Heart left ventricle (tissue), 16 donors: ENCODE results near the gene AKAP3. TPM values are rescaled to one million over a fixed set of nuclear protein-coding genes. Genes with fewer than 3 reads are reported as not detected.

ENCODE experiments used
- ATAC-seq, 4 donors: fragments of 200-7000 bp; cut with Tn5 transposase; one replicate each; pipeline ENCODE4 v1.9.1; 2020 to 2022; ENCODE audit warnings: moderate library complexity in 4 of 4, mild to moderate bottlenecking in 3 of 4, moderate number of reproducible peaks in 1 of 4
- DNase-seq, 5 donors: peaks; one replicate each; pipeline ENCODE4 v3.0.0-alpha.2; 2020
- H3K27ac ChIP-seq, 12 donors: fragments of 200-600 bp; sonication (generic) in 4 of 12; one replicate each; pipeline versions ENCODE4 v1.5.0 to v1.8.0; 2016 to 2022; ENCODE audit warnings: mild to moderate bottlenecking in 2 of 12
- H3K27me3 ChIP-seq, 9 donors: fragments of 200-600 bp; sonication (generic) in 2 of 9; one replicate each; pipeline versions ENCODE4 v1.5.1 to v1.8.0; 2016 to 2022; ENCODE audit warnings: mild to moderate bottlenecking in 3 of 9
- H3K36me3 ChIP-seq, 9 donors: fragments of 200-600 bp; sonication (generic) in 2 of 9; one replicate each; pipeline versions ENCODE4 v1.5.0 to v1.8.0; 2018 to 2022; ENCODE audit warnings: mild to moderate bottlenecking in 2 of 9
- H3K4me1 ChIP-seq, 12 donors: fragments of 200-600 bp; sonication (generic) in 4 of 12; one replicate each; pipeline versions ENCODE4 v1.5.0 to v1.8.0; 2016 to 2022; ENCODE audit warnings: mild to moderate bottlenecking in 3 of 12
- H3K4me3 ChIP-seq, 12 donors: fragments of 200-600 bp; sonication (generic) in 4 of 12; one replicate each; pipeline versions ENCODE4 v1.5.0 to v1.8.0; 2017 to 2022; ENCODE audit warnings: mild to moderate bottlenecking in 9 of 12, moderate library complexity in 4 of 12
- H3K9me3 ChIP-seq, 12 donors: fragments of 200-600 bp; sonication (generic) in 4 of 12; one replicate each; pipeline versions ENCODE4 v1.5.0 to v1.8.0; 2016 to 2022; ENCODE audit warnings: mild to moderate bottlenecking in 1 of 12
- POLR2A ChIP-seq, 2 donors: fragments of 450-650 bp; IDR thresholded peaks; one replicate each; pipeline ENCODE4 v1.6.1; 2017; ENCODE audit warnings: antibody characterized with exemption in 2 of 2, mild to moderate bottlenecking in 2 of 2, moderate library complexity in 2 of 2
- WGBS, 4 donors: extraction: QIAGEN DNeasy Blood & Tissue Kit in 2 of 4; methylation state at CpG; one replicate each; pipeline versions ENCODE4 v1.1.5 to v1.1.7; 2013 to 2018; 5-methylcytosine and 5-hydroxymethylcytosine counted together
- intact Hi-C, 10 donors: fragments of 100-400 bp; cut with DNase I; formaldehyde crosslinking; loops; one replicate each; pipeline versions ENCODE4 v1.11.1 to v1.14.2; 2022
- long read RNA-seq, 3 donors: library from polyadenylated mRNA; unstranded; transcript quantifications; one replicate each; pipeline ENCODE4 v2.0.0, GENCODE V29; 2020 to 2021
- polyA plus RNA-seq, 2 donors: library from polyadenylated mRNA; stranded (reverse); fragments of 200-250 nt; gene quantifications; one replicate each; pipeline ENCODE4 v1.2.3, GENCODE V29; 2013
- total RNA-seq, 9 donors: library from RNA; depleted of rRNA in 2 of 9; stranded (reverse); fragments of >200 nt in 2 of 9; fragmentation: NEBNext Ultra II Directional in 3 of 9; extraction: Animal tissue kit (Norgen Biotek cat#: 25700) in 3 of 9; gene quantifications; one replicate each; pipeline versions ENCODE4 v1.1.0 to v1.2.4, GENCODE V29; 2016 to 2023
- TF ChIP-seq, protein P1 (sequence below), 12 donors: fragments of 200-600 bp; sonication (generic) in 4 of 12; IDR thresholded peaks; one replicate each; pipeline versions ENCODE4 v1.5.0 to v1.8.0; 2018 to 2022; ENCODE audit warnings: antibody characterized with exemption in 12 of 12, mild to moderate bottlenecking in 5 of 12
- donor health status: ischemic (EF 13 %, LVEDD 7.1; RV severe dilation, severe dysfunction).
- donor health status: healthy with polysubstance abuse.
- donor health status: DM: no; HTN: yes; CAD: no.
- donor health status: DM: no; HTN: no; CAD: no.
- donor health status: ischemic (EF 25% LVEDD 6.9; RV normal size, moderate dysfunction).
- donor health status: ischemic (EF 25% LVEDD 5.7; RV mildly dilated, moderate dysfunction).
- donor health status: healthy.
- donor health status: DM: yes; HTN: yes; CAD: no.
- donor health status: ischemic (EF 35%, LVEDD 5.7; RV mildly dilated, moderate dysfunction).
- donor health status: nonischemic (EF 11% LVEDD 7.7; RV severe dilation, severe dysfunction).
- donor health status: DM: yes; HTN: yes; CAD: no.
- donor health status: PGD.
- donor health status: ischemic (EF 29% LVEDD 5.4; RV normal size, mild dysfunction).
- donor health status: nonischemic (EF 23%, LVEDD 6.1; RV moderate dilation, normal function).

The AKAP3 gene
- total RNA-seq = 1 to 10 TPM; 2.3 to 4.0 (median 3.2) TPM
- 1 to 10 TPM; 1.9 to 2.1 TPM for polyA plus RNA-seq
- long read RNA-seq, donor 1, partial matches to known transcripts = 2 of 2 reads
- long read RNA-seq, donor 1, other reads (novel, unspliced or antisense) = 0 of 2 reads
- long read RNA-seq, donor 2, partial matches to known transcripts = 0 of 5 reads
- long read RNA-seq, donor 2, other reads (novel, unspliced or antisense) = 5 of 5 reads
- long read RNA-seq, donor 3, partial matches to known transcripts = 0 of 3 reads
- long read RNA-seq, donor 3, other reads (novel, unspliced or antisense) = 2 of 3 reads

- DNase-seq = peak; percentile 83 to 88 (median 86)
- Histone ChIP-seq H3K4me1 (peaks cover 8 to 46% (median 36%) of the 10 kb centered on the region in 12 donors), H3K27me3 (no peaks in the 10 kb centered on the region), H3K36me3 (peaks cover 0 to 3% (median 0%) of the 10 kb centered on the region in 9 donors), H3K4me3 (peak within 1 kb of the TSS; percentile 47 to 96 (median 76)), H3K27ac (peak within 1 kb of the TSS; percentile 81 to 90 (median 86)), H3K9me3 (no peaks in the 10 kb centered on the region)
- intact Hi-C loops = loop anchor here in 1 of 10 donors (2.0 to 5.0 kb wide), 2 partner anchors 41 to 110 kb away; partner anchors contain the start of gene RAD51AP1
- WGBS, 4 donors = 0 to 1% (median 0%) methylated on average over 39 of the region's 39 CpGs
- ATAC-seq = peak; percentile 95 to 99 (median 98)
- TF ChIP-seq, protein P1, sequence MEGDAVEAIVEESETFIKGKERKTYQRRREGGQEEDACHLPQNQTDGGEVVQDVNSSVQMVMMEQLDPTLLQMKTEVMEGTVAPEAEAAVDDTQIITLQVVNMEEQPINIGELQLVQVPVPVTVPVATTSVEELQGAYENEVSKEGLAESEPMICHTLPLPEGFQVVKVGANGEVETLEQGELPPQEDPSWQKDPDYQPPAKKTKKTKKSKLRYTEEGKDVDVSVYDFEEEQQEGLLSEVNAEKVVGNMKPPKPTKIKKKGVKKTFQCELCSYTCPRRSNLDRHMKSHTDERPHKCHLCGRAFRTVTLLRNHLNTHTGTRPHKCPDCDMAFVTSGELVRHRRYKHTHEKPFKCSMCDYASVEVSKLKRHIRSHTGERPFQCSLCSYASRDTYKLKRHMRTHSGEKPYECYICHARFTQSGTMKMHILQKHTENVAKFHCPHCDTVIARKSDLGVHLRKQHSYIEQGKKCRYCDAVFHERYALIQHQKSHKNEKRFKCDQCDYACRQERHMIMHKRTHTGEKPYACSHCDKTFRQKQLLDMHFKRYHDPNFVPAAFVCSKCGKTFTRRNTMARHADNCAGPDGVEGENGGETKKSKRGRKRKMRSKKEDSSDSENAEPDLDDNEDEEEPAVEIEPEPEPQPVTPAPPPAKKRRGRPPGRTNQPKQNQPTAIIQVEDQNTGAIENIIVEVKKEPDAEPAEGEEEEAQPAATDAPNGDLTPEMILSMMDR (IDR thresholded peaks at IDR 0.05) = no peak
- peak in 1 of 2 donors; percentile 42 for TF ChIP-seq POLR2A (IDR thresholded peaks at IDR 0.05)
These were observed at the start of gene AKAP3, which contains the start of gene NDUFA9 for GRCh38 chr12:4648501-4649357. Gene AKAP3, minus strand, starts transcription at chr12:4649051. Its CDS starts 10,855 bp downstream, at chr12:4638196. Gene NDUFA9, plus strand, starts transcription at chr12:4649114. Its CDS starts 13 bp downstream, at chr12:4649127.

DNA sequence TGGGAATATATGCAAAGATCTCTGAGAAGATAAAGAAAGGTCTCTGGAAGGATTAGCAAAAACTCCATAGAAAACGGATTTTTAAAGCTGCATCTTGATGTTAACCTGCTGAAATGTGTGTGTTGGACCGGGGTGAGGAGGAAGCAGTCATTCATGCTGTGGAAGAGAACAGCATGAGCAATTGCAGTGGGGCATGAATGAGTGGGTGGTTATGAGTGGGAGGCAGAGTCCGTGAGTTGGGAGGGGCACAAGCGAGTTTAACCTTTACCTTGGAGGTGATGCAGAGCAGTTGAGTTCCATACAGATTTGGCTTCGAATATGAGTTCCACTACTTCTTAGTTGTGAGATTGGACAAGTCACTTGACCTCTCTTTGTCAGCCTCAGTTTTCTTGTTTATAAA lies 41.9 kb upstream of the AKAP3 start:
- Histone ChIP-seq H3K4me1 (no peaks in the 10 kb centered on the region), H3K27ac (no peak overlapping the region), H3K36me3 (peaks cover 0 to 63% (median 35%) of the 10 kb centered on the region in 9 donors), H3K4me3 (no peak overlapping the region), H3K27me3 (no peaks in the 10 kb centered on the region), H3K9me3 (no peaks in the 10 kb centered on the region)
- ATAC-seq (no peak), DNase-seq (no peak)
- TF ChIP-seq, protein P1 (IDR thresholded peaks at IDR 0.05) = no peak
- TF ChIP-seq POLR2A (IDR thresholded peaks at IDR 0.05) = no peak
- 94 to 97% (median 96%) methylated on average over 5 of the region's 5 CpGs for whole genome bisulfite sequencing, 4 donors
- intact Hi-C loops = no loop called here

GRCh38 chr12:4685317-4685716 lies 36.5 kb upstream of the AKAP3 start:
- Histone ChIP-seq H3K4me1 (no peaks in the 10 kb centered on the region), H3K36me3 (peaks cover 0 to 96% (median 75%) of the 10 kb centered on the region in 9 donors), H3K27me3 (no peaks in the 10 kb centered on the region), H3K4me3 (no peak overlapping the region), H3K9me3 (no peaks in the 10 kb centered on the region), H3K27ac (no peak overlapping the region)
- intact Hi-C loops = loop anchor here in 1 of 10 donors (10.0 kb wide), 1 partner anchor 69 kb away; no protein-coding TSS in a partner anchor
- TF ChIP-seq POLR2A (IDR thresholded peaks at IDR 0.05) = no peak
- TF ChIP-seq, protein P1 (IDR thresholded peaks at IDR 0.05) = no peak
- no peak for DNase-seq
- peak in 2 of 4 donors; percentile 42 to 50 for ATAC-seq
- 66 to 72% (median 69%) methylated on average over 8 of the region's 8 CpGs for WGBS, 4 donors
